ENCODE results near the gene PVALEF.

GRCh38 chr17:81218459-81218858, 53.2 kb downstream of the PVALEF start:
- TF ChIP-seq SP1 (IDR thresholded peaks at IDR 0.05) (no peak), BHLHE40 (IDR thresholded peaks at IDR 0.05; ENCODE audit: borderline replicate concordance) (no peak), SUZ12 (IDR thresholded peaks at IDR 0.05) (no peak), ZNF384 (IDR thresholded peaks at IDR 0.05) (no peak), ARNT (IDR thresholded peaks at IDR 0.05) (no peak), ELF4 (IDR thresholded peaks at IDR 0.05) (no peak), FOXM1 (IDR thresholded peaks at IDR 0.05; ENCODE audit: borderline replicate concordance) (no peak), FOXA1 (IDR thresholded peaks at IDR 0.05) (no peak)

All from HEK293T (cell line).